Gastroesophageal sphincter (tissue), 3 donors: ENCODE measurements around the gene BCLAF3.

Experiments used
- EP300 ChIP-seq: sonication (generic); formaldehyde crosslinking; IDR thresholded peaks from one replicate; pipeline ENCODE4 v1.6.1; 2017; ENCODE audit warnings: antibody characterized with exemption, mild to moderate bottlenecking
- POLR2A ChIP-seq, 2 donors: fragments of 450-650 bp; IDR thresholded peaks; one replicate each; pipeline ENCODE4 v1.6.1; 2017; ENCODE audit warnings: antibody characterized with exemption in 2 of 2, mild to moderate bottlenecking in 2 of 2, moderate library complexity in 1 of 2
- POLR2AphosphoS5 ChIP-seq: sonication (generic); formaldehyde crosslinking; IDR thresholded peaks from one replicate; pipeline ENCODE4 v1.6.1; 2017; ENCODE audit warnings: antibody characterized with exemption
- TF ChIP-seq, protein P1 (sequence below), 4 experiments: fragments of 200-600 bp in 2 of 4; fragments of 450-650 bp in 2 of 4; sonication (generic) in 1 of 4; IDR thresholded peaks; one replicate each; pipeline ENCODE4 v1.5.1; 2017 to 2019; ENCODE audit warnings: antibody characterized with exemption in 4 of 4, mild to moderate bottlenecking in 2 of 4, moderate library complexity in 2 of 4

DNA sequence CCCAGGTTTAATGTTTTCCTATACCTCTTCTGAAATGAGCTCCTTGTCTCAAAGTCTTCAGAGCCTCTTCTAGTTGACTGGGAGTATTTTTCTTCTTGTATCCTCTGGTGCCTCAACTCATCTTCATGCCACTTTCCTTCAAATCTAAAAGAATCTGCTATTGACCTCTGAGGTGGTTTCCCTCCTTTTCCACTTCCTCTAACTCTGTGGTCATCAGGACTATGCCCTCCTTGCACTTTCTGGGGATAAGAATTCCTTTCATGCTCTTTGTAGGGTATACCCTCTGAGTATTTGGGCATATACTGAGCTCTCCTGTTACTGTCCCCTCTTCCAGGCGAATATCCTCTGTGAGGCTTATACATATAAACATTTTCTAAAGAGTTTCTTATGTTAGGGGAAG lies 24.8 kb downstream of the BCLAF3 start:
- TF ChIP-seq, protein P1, sequence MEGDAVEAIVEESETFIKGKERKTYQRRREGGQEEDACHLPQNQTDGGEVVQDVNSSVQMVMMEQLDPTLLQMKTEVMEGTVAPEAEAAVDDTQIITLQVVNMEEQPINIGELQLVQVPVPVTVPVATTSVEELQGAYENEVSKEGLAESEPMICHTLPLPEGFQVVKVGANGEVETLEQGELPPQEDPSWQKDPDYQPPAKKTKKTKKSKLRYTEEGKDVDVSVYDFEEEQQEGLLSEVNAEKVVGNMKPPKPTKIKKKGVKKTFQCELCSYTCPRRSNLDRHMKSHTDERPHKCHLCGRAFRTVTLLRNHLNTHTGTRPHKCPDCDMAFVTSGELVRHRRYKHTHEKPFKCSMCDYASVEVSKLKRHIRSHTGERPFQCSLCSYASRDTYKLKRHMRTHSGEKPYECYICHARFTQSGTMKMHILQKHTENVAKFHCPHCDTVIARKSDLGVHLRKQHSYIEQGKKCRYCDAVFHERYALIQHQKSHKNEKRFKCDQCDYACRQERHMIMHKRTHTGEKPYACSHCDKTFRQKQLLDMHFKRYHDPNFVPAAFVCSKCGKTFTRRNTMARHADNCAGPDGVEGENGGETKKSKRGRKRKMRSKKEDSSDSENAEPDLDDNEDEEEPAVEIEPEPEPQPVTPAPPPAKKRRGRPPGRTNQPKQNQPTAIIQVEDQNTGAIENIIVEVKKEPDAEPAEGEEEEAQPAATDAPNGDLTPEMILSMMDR (IDR thresholded peaks at IDR 0.05): no peak
- no peak for TF ChIP-seq POLR2AphosphoS5
- TF ChIP-seq EP300: no peak
- no peak for TF ChIP-seq POLR2A (IDR thresholded peaks at IDR 0.05)
